Caco-2 (cell line): ENCODE measurements around the gene DMC1. TPM values are rescaled to one million over a fixed set of nuclear protein-coding genes. Genes with fewer than 3 reads are reported as not detected.

Experiments used
- BruUV-seq: library from RNA; stranded (reverse); fragments of 400-500 nt; replicated peaks from 2 replicates; lab custom pipeline; 2021; lab: Mats Ljungman, UMichigan
- CTCF ChIA-PET: fragments of 300-600 bp; sonication (Branson Sonifier 250); formaldehyde crosslinking; loops from one replicate; lab custom pipeline; 2022; ENCODE audit warnings: antibody characterized with exemption; lab: Charles Lee
- POLR2A ChIA-PET: fragments of 300-600 bp; sonication (Branson Sonifier 250); formaldehyde crosslinking; loops from one replicate; lab custom pipeline; 2022; ENCODE audit warnings: antibody characterized with exemption; lab: Charles Lee
- DNase-seq, 2 experiments: peaks; one replicate each; pipeline versions ENCODE4 v3.0.0 to v3.0.0-alpha.2; 2020 to 2022
- H3K27me3 ChIP-seq: replicated peaks from 2 replicates; pipeline ENCODE4 v1.6.0; 2011; ENCODE audit warnings: low read length; ENCODE audit not compliant: control insufficient read depth, insufficient read depth
- H3K36me3 ChIP-seq: 2 replicates; pipeline ENCODE4 v1.5.1; 2011; ENCODE audit warnings: low read length; ENCODE audit not compliant: control insufficient read depth, insufficient read depth
- H3K4me1 ChIP-seq: fragments of 250-450 bp; sonication (Bioruptor Pico); 2 replicates; pipeline ENCODE4 v1.5.1; 2020; ENCODE audit warnings: mild to moderate bottlenecking
- H3K4me3 ChIP-seq: 2 replicates; pipeline ENCODE4 v1.5.1; 2011; ENCODE audit warnings: low read depth, mild to moderate bottlenecking, control low read depth, low read length
- H3K9me3 ChIP-seq: fragments of 250-450 bp; sonication (Bioruptor Pico); 2 replicates; pipeline ENCODE4 v1.5.1; 2020; ENCODE audit warnings: mild to moderate bottlenecking, moderate library complexity
- H3K27ac Mint-ChIP-seq: one replicate; pipeline ENCODE4 v1.8.0; 2022; ENCODE audit warnings: mixed read lengths; ENCODE audit not compliant: unreplicated experiment
- H3K27me3 Mint-ChIP-seq: one replicate; pipeline ENCODE4 v1.8.0; 2022; ENCODE audit warnings: mixed read lengths; ENCODE audit not compliant: insufficient read depth, unreplicated experiment
- H3K36me3 Mint-ChIP-seq: one replicate; pipeline ENCODE4 v1.8.0; 2022; ENCODE audit warnings: mild to moderate bottlenecking, mixed read lengths; ENCODE audit not compliant: insufficient read depth, unreplicated experiment
- H3K4me1 Mint-ChIP-seq: one replicate; pipeline ENCODE4 v1.8.0; 2022; ENCODE audit warnings: low read depth, mixed read lengths; ENCODE audit not compliant: unreplicated experiment
- H3K4me3 Mint-ChIP-seq: one replicate; pipeline ENCODE4 v1.8.0; 2022; ENCODE audit warnings: mild to moderate bottlenecking, moderate library complexity, mixed read lengths; ENCODE audit not compliant: unreplicated experiment
- H3K9me3 Mint-ChIP-seq: one replicate; pipeline ENCODE4 v1.8.0; 2022; ENCODE audit warnings: mixed read lengths; ENCODE audit not compliant: unreplicated experiment
- CTCF ChIP-seq, 2 experiments: fragments of 200-600 bp in 1 of 2; IDR thresholded peaks; 1 replicate in 1 of 2; 2 replicates in 1 of 2; pipeline versions ENCODE4 v1.5.1 to v1.8.0; 2011 to 2022; ENCODE audit warnings: antibody characterized with exemption in 1 of 2, control low read depth in 1 of 2, inconsistent platforms in 1 of 2, low read depth in 1 of 2, low read length in 1 of 2, mild to moderate bottlenecking in 1 of 2, moderate library complexity in 1 of 2; ENCODE audit not compliant: insufficient read depth in 1 of 2, severe bottlenecking in 1 of 2, unreplicated experiment in 1 of 2
- intact Hi-C: fragments of 100-400 bp; cut with micrococcal nuclease; formaldehyde crosslinking; loops from one replicate; pipeline ENCODE4 v1.10.0; 2022; ENCODE audit not compliant: unreplicated experiment
- total RNA-seq: library from RNA; stranded (reverse); gene quantifications from 2 replicates; pipeline ENCODE4 v1.2.3, GENCODE V29; 2022

Gene DMC1
- total RNA-seq, 1 experiment from 2014 or later, result 1.1 TPM

- H3K9me3 ChIP-seq, result no peaks in the 10 kb centered on the region
- no peak for TF ChIP-seq CTCF (IDR thresholded peaks at IDR 0.05; ENCODE audit: insufficient read depth in 1 of 2, low read depth in 1 of 2, low read length in 1 of 2, severe bottlenecking in 1 of 2, unreplicated experiment in 1 of 2)
- Mint-ChIP-seq H3K36me3 (no peaks in the 10 kb centered on the region), H3K4me3 (no peak overlapping the region), H3K9me3 (no peaks in the 10 kb centered on the region), H3K4me1 (no peaks in the 10 kb centered on the region), H3K27ac (no peak overlapping the region), H3K27me3 (no peaks in the 10 kb centered on the region)
- no peak for DNase-seq
- H3K4me1 ChIP-seq, result no peaks in the 10 kb centered on the region
- H3K36me3 ChIP-seq, result no peaks in the 10 kb centered on the region
- no peak overlapping the region for H3K4me3 ChIP-seq
- intact Hi-C loops, result no loop called here
- BruUV-seq, result no TSS peak
- H3K27me3 ChIP-seq, result no peaks in the 10 kb centered on the region
- ChIA-PET POLR2A (no interaction called here), CTCF (no interaction called here)
Measured at GRCh38 chr22:38523029-38523428, 47.0 kb downstream of the DMC1 start.

- ChIA-PET CTCF (no interaction called here), POLR2A (no interaction called here)
- Mint-ChIP-seq H3K9me3 (no peaks in the 10 kb centered on the region), H3K36me3 (no peaks in the 10 kb centered on the region), H3K4me3 (no peak overlapping the region), H3K4me1 (peaks cover 6% of the 10 kb centered on the region), H3K27ac (no peak overlapping the region), H3K27me3 (no peaks in the 10 kb centered on the region)
- H3K36me3 ChIP-seq, result no peaks in the 10 kb centered on the region
- DNase-seq, result no peak
- H3K27me3 ChIP-seq, result no peaks in the 10 kb centered on the region
- H3K4me1 ChIP-seq, result no peaks in the 10 kb centered on the region
- no peaks in the 10 kb centered on the region for H3K9me3 ChIP-seq
- BruUV-seq, result no TSS peak
- no peak for TF ChIP-seq CTCF (IDR thresholded peaks at IDR 0.05; ENCODE audit: insufficient read depth in 1 of 2, low read depth in 1 of 2, low read length in 1 of 2, severe bottlenecking in 1 of 2, unreplicated experiment in 1 of 2)
- intact Hi-C loops, result no loop called here
- H3K4me3 ChIP-seq, result no peak overlapping the region
Measured at GRCh38 chr22:38519453-38520250, 50.3 kb downstream of the DMC1 start.

GRCh38 chr22:38518620-38519019, 51.4 kb downstream of the DMC1 start:
- Mint-ChIP-seq H3K27me3 (no peaks in the 10 kb centered on the region), H3K27ac (no peak overlapping the region), H3K9me3 (no peaks in the 10 kb centered on the region), H3K36me3 (no peaks in the 10 kb centered on the region), H3K4me3 (no peak overlapping the region), H3K4me1 (peaks cover 6% of the 10 kb centered on the region)
- ChIA-PET POLR2A (no interaction called here), CTCF (no interaction called here)
- no peak for TF ChIP-seq CTCF (IDR thresholded peaks at IDR 0.05; ENCODE audit: insufficient read depth in 1 of 2, low read depth in 1 of 2, low read length in 1 of 2, severe bottlenecking in 1 of 2, unreplicated experiment in 1 of 2)
- Histone ChIP-seq H3K27me3 (no peaks in the 10 kb centered on the region), H3K36me3 (no peaks in the 10 kb centered on the region), H3K4me1 (no peaks in the 10 kb centered on the region), H3K9me3 (no peaks in the 10 kb centered on the region), H3K4me3 (no peak overlapping the region)
- BruUV-seq, result no TSS peak
- no peak for DNase-seq
- intact Hi-C loops, result no loop called here
